ENCODE data around the gene UBE2QL1. TPM values are rescaled to one million over a fixed set of nuclear protein-coding genes. Genes with fewer than 3 reads are reported as not detected.
"Not testable (repeated sequence)": the region's sequence is repeated elsewhere in the genome, so short reads cannot be mapped to it uniquely, and the experiment has no call there.

Gene UBE2QL1
- total RNA-seq, 2 experiments from 2014 or later, result 0.10 TPM

DNA sequence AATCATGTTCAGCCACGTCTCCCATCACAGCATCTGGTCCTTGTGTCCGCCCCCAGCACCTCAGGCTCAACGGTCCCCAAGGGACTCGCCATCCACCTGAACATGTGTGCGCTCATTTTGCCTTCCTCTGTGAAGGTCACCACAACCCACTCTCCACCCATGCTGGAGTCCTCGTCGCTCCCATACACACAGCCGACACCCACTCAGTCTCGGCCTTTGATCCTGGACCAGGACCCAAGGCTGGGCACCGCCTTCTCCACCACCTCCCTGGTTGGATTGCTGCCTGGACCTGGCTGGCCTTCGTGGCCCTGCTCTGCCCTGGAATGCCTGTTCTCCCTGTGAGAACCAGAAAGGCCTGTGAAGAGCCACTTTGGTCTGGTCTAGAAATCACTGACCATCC, 60.3 kb downstream of the UBE2QL1 start:
- H3K36me3 Mint-ChIP-seq (ENCODE audit: low read depth), result no peaks in the 10 kb centered on the region
- CTCF ChIA-PET, result no interaction called here
- no peak for DNase-seq
- no peaks in the 10 kb centered on the region for H3K4me1 Mint-ChIP-seq
- H3K9me3 Mint-ChIP-seq, result no peaks in the 10 kb centered on the region
- H3K4me3 Mint-ChIP-seq, result no peak overlapping the region
- peaks cover 19% of the 10 kb centered on the region for H3K27me3 Mint-ChIP-seq
- no peak overlapping the region for H3K27ac Mint-ChIP-seq
- POLR2A ChIA-PET, result no interaction called here

DNA sequence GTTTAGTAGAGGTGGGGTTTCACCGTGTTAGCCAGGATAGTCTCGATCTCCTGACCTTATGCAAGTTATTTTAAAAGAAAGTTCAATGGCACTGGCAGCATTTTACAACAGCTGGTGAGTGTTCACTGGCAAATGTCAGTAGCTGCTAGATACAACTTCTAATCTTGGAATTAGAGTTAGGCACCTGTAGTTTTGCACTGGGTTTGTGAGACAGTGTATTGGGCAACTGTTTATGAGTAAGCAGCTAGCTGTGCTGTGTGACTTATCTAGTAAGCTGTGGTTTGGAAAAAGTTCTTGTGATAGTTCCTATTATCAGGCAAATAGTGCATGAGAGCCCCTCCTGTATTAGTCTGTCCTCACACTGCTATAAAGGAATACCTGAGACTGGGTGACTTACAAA, 61.5 kb downstream of the UBE2QL1 start:
- Mint-ChIP-seq H3K4me1 (no peaks in the 10 kb centered on the region), H3K4me3 (no peak overlapping the region), H3K9me3 (no peaks in the 10 kb centered on the region), H3K27me3 (peaks cover 24% of the 10 kb centered on the region), H3K36me3 (ENCODE audit: low read depth) (no peaks in the 10 kb centered on the region), H3K27ac (no peak overlapping the region)
- CTCF ChIA-PET, result interaction anchor here (0.7 kb wide), 1 partner anchor 247 kb away, joined by 3 read pairs; no protein-coding TSS in a partner anchor
- POLR2A ChIA-PET, result no interaction called here
- no peak for DNase-seq

DNA sequence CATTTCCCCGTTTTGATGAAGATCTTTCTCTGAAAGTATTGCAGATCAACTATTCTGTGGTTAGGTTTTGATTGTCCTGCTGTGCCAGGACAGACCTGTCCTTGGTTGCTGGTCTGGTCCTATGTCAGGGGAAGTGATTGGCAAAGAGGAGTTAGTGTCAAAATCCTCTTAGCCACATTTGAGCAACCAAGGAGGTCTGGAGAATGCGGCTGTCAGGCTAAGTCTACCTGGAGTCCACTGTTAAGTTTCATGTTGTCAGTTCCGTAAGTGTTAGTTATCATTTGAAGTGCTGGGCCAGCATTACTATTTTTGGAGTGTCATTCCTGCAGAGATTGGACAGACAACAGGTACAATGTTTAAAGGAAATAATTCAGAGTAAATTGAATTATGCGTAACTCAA, 62.3 kb downstream of the UBE2QL1 start:
- CTCF ChIA-PET, result no interaction called here
- Mint-ChIP-seq H3K27ac (no peak overlapping the region), H3K4me1 (no peaks in the 10 kb centered on the region), H3K27me3 (peaks cover 19% of the 10 kb centered on the region), H3K4me3 (no peak overlapping the region), H3K36me3 (ENCODE audit: low read depth) (no peaks in the 10 kb centered on the region), H3K9me3 (no peaks in the 10 kb centered on the region)
- DNase-seq, result no peak
- POLR2A ChIA-PET, result no interaction called here

DNA sequence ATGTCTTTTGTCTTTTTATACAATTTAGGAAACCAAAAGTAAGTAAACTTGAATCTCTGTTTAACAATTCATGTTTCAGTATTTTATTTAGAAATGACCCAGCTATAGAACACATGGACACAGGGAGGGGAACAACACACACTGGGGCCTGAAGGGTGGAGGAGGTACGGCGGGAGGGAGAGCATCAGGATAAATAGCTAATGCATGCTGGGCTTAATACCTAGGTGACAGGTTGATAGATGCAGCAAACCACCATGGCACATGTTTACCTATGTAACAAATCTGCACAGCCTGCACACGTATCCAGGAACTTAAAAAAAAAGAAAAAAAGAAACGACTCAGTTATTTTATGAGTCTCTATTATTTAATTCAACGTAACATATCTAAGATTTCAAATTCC, 67.2 kb downstream of the UBE2QL1 start:
- H3K27ac Mint-ChIP-seq; POLR2A ChIA-PET; H3K9me3 Mint-ChIP-seq; DNase-seq; H3K4me1 Mint-ChIP-seq; CTCF ChIA-PET; H3K4me3 Mint-ChIP-seq; H3K36me3 Mint-ChIP-seq (ENCODE audit: low read depth): not testable (repeated sequence)
- H3K27me3 Mint-ChIP-seq, result peaks cover 21% of the 10 kb centered on the region

DNA sequence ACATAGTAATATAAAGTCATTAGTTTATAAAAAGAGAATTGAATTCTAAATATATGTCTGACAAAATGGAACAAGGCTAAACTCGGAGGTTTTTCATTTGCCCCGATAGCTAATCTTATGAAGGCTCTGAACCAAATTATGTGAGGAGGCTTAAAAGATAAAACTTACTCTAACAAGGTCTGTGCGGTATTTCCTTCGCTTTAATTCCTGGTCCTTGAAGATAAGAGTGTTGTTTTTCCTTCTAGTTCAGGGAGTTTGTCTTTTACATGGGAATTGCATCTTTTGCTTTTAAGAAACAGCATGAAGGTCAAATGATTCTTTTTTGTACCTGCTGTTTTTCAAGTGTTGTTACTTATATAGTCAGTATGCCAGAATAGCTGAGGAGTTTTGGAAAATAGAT, 68.2 kb downstream of the UBE2QL1 start:
- Mint-ChIP-seq H3K27ac (no peak overlapping the region), H3K27me3 (peaks cover 21% of the 10 kb centered on the region), H3K4me1 (no peaks in the 10 kb centered on the region), H3K36me3 (ENCODE audit: low read depth) (no peaks in the 10 kb centered on the region), H3K4me3 (no peak overlapping the region), H3K9me3 (no peaks in the 10 kb centered on the region)
- CTCF ChIA-PET, result no interaction called here
- POLR2A ChIA-PET, result no interaction called here
- DNase-seq, result no peak

DNA sequence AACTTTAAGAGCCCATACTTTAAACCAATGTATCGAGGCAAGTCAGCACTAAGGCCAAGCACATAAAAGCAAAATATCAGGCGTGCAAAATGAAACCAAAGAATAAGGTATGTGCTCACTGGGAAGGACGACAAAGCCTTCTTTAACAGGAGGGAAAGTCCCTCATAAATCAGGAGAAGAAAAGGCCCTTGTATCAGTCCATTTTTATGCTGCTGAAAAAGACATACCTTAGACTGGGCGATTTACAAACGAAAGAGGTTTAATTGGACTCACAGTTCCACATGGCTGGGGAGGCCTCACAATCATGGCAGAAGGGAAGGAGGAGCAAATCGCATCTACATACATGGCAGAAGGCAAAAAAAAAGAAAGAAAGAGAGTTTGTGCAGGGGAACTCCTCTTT, 68.9 kb downstream of the UBE2QL1 start:
- no peak overlapping the region for H3K4me3 Mint-ChIP-seq
- H3K36me3 Mint-ChIP-seq (ENCODE audit: low read depth), result no peaks in the 10 kb centered on the region

DNA sequence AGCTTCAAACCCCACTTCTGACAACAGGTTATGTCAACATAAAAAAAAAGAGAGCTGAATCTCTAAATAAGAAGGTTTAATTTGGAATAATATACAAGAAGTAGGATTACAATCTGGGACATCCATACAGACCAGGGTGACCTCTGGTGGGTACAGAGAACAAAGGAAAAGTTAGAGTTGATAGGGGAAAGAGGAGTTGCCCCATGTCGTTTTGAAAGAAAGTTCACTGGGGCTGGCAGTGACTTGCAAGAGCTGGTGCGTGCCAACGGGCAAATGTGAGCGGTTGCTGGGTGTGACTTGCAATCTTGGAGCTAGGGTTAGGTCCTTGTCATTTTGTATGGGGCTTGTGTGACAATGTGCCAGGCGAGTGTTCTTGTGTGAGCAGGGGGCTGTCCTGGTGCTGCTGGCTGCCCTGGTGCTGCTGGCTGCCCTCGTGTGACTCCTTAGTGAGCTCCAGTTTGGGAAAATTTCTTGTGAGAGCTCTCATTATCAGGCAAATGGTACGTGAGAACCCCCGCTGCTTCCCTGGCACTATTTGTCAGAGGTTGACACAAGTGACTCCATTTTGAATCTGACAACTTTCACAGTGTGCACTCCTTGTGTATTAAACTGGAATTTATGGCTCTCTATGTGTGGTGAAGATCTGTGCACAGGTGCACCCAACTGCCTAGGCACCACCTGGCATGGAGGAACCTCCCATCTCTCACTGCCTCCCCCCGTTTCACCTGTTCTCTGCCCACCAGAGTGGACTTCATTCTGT, 69.8 kb downstream of the UBE2QL1 start:
- CTCF ChIA-PET, result no interaction called here
- POLR2A ChIA-PET, result no interaction called here
- no peaks in the 10 kb centered on the region for H3K9me3 Mint-ChIP-seq
- peaks cover 19% of the 10 kb centered on the region for H3K27me3 Mint-ChIP-seq
- no peak for DNase-seq
- no peaks in the 10 kb centered on the region for H3K36me3 Mint-ChIP-seq (ENCODE audit: low read depth)
- no peak overlapping the region for H3K4me3 Mint-ChIP-seq
- H3K27ac Mint-ChIP-seq, result no peak overlapping the region
- H3K4me1 Mint-ChIP-seq, result no peaks in the 10 kb centered on the region

More for the DNA sequence above, 68.9 kb downstream of the UBE2QL1 start:
- H3K27me3 Mint-ChIP-seq, result peaks cover 21% of the 10 kb centered on the region
- ChIA-PET POLR2A (no interaction called here), CTCF (no interaction called here)
- H3K27ac Mint-ChIP-seq, result no peak overlapping the region
- no peaks in the 10 kb centered on the region for H3K9me3 Mint-ChIP-seq
- H3K4me1 Mint-ChIP-seq, result no peaks in the 10 kb centered on the region
- no peak for DNase-seq

DNA sequence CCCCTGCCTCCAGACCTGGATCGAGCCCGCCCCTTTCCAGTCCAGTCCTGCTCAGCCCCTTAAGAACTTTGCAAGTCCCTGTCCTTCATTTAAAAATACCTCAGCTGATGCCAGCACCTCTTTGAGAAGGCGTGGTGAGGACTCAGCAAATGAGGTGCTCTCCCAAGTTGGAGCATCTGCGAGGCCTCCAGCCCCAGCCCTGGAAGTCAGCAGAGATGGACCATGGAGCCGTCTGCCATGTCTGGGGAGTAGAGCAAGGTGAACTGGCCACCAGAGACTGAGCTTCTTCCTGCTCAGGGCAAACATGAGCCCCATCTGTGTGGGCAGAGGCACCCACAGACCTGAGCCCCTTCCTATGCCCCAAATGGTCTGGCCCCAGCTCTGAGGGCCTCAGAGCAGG, 71.5 kb downstream of the UBE2QL1 start:
- Mint-ChIP-seq H3K36me3 (ENCODE audit: low read depth) (no peaks in the 10 kb centered on the region), H3K9me3 (no peaks in the 10 kb centered on the region), H3K4me3 (no peak overlapping the region), H3K4me1 (no peaks in the 10 kb centered on the region), H3K27ac (no peak overlapping the region), H3K27me3 (peaks cover 10% of the 10 kb centered on the region)
- ChIA-PET CTCF (no interaction called here), POLR2A (no interaction called here)
- DNase-seq, result no peak

DNA sequence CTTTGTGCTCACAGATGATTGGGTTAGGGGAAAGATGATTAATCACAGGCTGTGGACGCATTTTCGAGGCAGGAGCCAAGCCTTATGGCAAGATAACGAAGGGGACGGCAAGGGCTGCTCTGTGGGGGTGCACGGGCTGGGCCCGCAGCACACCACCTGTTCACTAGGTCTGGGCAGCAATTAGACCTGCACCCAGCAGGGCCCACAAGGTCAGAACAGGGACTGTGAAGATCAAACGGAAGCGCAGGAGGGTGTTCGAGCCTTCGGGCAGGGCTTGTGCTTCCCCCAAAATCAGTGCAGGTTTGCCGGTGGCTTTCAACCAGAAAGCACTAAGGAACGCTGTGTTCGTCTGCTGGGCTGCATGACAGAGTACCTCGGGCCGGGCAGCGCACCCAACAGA, 73.7 kb downstream of the UBE2QL1 start:
- no peak for DNase-seq
- H3K27me3 Mint-ChIP-seq, result peaks cover 5% of the 10 kb centered on the region
- H3K36me3 Mint-ChIP-seq (ENCODE audit: low read depth), result no peaks in the 10 kb centered on the region
- no peaks in the 10 kb centered on the region for H3K9me3 Mint-ChIP-seq
- CTCF ChIA-PET, result no interaction called here
- H3K27ac Mint-ChIP-seq, result no peak overlapping the region
- no peak overlapping the region for H3K4me3 Mint-ChIP-seq
- POLR2A ChIA-PET, result no interaction called here
- H3K4me1 Mint-ChIP-seq, result no peaks in the 10 kb centered on the region

DNA sequence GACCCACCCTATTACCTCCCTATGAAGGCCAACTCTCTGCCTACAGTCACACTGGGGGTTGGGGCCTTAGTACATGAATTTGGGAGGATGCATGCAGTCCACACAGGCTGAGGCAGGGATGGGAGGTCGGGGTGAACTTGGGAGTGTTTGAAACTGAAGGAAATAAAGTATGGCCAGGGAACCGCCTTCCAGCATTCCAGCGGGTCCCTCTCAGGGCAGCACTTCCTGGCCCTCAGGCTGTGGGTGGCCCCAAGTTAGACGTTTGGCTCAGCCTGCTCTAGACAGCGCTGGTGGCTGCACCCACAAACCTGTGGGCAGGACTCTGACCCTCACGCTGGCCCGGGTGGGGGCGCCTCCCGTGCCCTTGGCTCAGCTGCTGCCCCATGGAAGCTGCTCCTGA, 74.3 kb downstream of the UBE2QL1 start:
- Mint-ChIP-seq H3K27ac (no peak overlapping the region), H3K4me3 (no peak overlapping the region), H3K27me3 (peaks cover under 1% of the 10 kb centered on the region), H3K36me3 (ENCODE audit: low read depth) (no peaks in the 10 kb centered on the region), H3K4me1 (no peaks in the 10 kb centered on the region), H3K9me3 (no peaks in the 10 kb centered on the region)
- POLR2A ChIA-PET, result no interaction called here
- no peak for DNase-seq
- CTCF ChIA-PET, result no interaction called here

DNA sequence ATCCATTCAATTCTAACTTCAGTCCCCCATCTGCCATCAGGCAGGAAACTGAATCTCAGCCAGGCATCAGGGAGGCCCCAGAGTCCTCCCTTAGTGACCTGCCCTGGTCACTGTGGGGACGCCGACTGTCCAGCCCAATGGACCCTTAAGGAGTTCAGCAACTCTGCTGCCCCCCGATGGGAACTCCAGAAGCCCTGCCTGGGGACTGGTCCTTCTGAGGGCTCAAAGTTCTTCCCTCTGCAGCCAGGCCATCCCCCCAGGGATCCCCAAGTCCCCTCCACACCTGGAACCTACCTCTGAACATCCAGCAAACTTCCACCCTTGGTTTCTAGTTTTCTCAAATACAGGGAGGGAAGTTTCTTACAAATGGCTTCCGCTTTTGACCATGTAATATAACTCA, 76.8 kb downstream of the UBE2QL1 start:
- no peaks in the 10 kb centered on the region for H3K9me3 Mint-ChIP-seq
- H3K4me3 Mint-ChIP-seq, result no peak overlapping the region

DNA sequence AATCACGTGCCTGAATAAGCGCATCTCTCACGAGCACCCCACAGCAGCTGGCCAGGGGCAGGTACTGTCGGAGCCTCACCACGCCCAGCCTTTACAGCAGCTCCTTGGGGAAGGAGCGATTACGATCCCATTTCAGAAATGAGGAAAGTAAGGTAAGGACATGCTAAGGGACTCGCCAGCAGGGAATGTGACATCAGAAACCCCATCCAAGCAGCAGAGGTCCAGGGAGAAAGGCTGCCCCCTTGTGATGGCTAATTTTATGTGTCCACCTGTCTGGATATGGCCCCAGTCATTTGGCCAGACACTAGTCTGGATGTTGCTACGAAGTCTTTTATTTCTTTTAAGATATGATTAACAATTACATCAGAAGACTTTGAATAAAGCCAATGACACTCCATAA, 77.3 kb downstream of the UBE2QL1 start:
- Mint-ChIP-seq H3K4me3 (no peak overlapping the region), H3K27me3 (no peaks in the 10 kb centered on the region), H3K9me3 (no peaks in the 10 kb centered on the region), H3K27ac (no peak overlapping the region), H3K4me1 (no peaks in the 10 kb centered on the region), H3K36me3 (ENCODE audit: low read depth) (no peaks in the 10 kb centered on the region)
- no peak for DNase-seq
- ChIA-PET CTCF (no interaction called here), POLR2A (no interaction called here)

More for the DNA sequence above, 76.8 kb downstream of the UBE2QL1 start:
- Mint-ChIP-seq H3K4me1 (no peaks in the 10 kb centered on the region), H3K27me3 (no peaks in the 10 kb centered on the region), H3K27ac (no peak overlapping the region), H3K36me3 (ENCODE audit: low read depth) (no peaks in the 10 kb centered on the region)
- ChIA-PET CTCF (no interaction called here), POLR2A (no interaction called here)
- no peak for DNase-seq

DNA sequence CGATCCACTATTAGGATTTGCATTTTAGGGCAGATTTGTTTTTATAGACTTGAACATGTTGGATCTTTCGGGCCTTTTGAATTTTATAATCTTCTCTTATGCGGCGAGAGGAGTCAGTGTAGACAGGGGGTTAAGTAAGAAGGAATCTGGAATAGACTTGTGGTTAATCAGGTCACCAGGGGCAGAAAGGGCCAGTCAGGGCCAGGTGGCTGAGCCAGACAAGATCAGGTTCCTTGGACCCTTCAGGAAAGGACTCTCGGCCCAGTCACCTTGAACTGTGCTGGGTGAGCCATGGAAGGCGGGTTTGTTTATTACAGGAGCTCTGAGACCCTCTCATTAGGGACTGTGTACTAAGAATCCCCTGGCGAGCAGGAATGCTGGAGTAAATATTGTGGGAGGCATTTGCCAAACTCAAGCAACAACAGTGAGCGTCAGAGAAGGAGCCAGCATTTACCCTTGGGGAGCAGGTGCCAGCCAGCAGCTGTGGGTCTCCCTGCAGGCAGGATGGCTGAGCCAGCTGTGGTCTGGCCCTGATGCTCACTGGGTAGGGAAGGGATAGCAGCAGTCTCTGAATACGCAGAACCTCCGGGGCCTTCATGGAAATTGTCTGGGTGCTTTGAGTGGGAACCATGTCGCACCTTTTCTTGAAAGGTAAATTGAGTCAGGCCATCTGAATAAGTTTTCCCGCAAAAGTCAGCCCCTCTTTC, 79.2 kb downstream of the UBE2QL1 start:
- DNase-seq, result no peak
- CTCF ChIA-PET, result no interaction called here
- Mint-ChIP-seq H3K9me3 (no peaks in the 10 kb centered on the region), H3K4me3 (no peak overlapping the region), H3K27me3 (peaks cover 5% of the 10 kb centered on the region), H3K36me3 (ENCODE audit: low read depth) (no peaks in the 10 kb centered on the region), H3K27ac (no peak overlapping the region), H3K4me1 (no peaks in the 10 kb centered on the region)
- POLR2A ChIA-PET, result no interaction called here

DNA sequence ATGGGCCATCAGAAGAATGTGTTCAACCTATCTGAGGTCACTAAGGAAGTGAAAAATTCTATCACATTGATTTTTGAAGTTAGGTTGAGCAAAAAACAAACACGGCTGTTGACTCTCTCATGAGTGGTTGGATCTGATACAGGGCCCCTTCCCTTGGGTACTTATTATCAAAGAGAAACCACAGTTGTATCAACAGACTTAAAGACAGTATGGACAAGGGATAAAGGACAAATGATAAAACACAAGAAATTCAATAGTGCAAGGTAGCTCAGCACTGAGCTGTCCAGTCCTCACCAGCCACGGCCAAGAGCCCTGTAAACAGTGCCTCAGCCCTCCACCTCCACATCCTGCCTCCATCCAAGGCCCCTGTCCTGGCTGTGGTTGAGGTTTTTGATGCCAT, 86.9 kb downstream of the UBE2QL1 start:
- Mint-ChIP-seq H3K9me3 (no peaks in the 10 kb centered on the region), H3K36me3 (ENCODE audit: low read depth) (no peaks in the 10 kb centered on the region), H3K4me1 (no peaks in the 10 kb centered on the region), H3K27ac (no peak overlapping the region), H3K27me3 (peaks cover 21% of the 10 kb centered on the region), H3K4me3 (no peak overlapping the region)
- POLR2A ChIA-PET, result interaction anchor here (0.7 kb wide), 1 partner anchor 14 kb away, joined by 4 read pairs; no protein-coding TSS in a partner anchor
- CTCF ChIA-PET, result no interaction called here
- DNase-seq, result no peak
